ENCODE results near the gene GRK4. TPM values are rescaled to one million over a fixed set of nuclear protein-coding genes. Genes with fewer than 3 reads are reported as not detected.

GRK4 gene
- polyA plus RNA-seq, 1 of the 3 experiments (the other 2 are of a cell fraction) = 2.7 TPM

DNA sequence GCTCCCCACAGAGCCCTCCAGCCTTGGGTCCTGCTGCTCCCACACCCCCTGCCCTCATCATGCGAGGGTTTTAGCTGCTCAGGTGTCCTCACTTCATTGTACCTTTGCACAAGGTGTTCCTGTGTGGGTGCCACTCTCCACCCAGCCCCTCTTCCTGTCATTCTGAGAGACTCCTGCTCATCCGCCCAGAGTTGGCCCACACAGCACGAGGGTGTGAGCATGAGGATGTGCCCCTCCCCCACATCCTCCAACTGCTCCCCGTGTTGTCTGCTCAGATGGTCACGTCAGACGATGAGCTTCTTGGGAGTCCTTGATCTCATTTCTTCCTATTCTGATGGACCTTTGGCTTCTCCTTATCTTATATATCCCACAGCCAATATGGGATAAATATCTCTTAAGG, 57.8 kb downstream of the GRK4 start:
- POLR2A ChIA-PET = no interaction called here
- no peaks in the 10 kb centered on the region for H3K27me3 ChIP-seq (ENCODE audit: insufficient read depth)
- TF ChIP-seq TEAD4 (IDR thresholded peaks at IDR 0.05; ENCODE audit: borderline replicate concordance, insufficient read depth) (no peak), FOXJ3 (CRISPR knock-in tag; IDR thresholded peaks at IDR 0.05) (no peak), NFIC (IDR thresholded peaks at IDR 0.05; ENCODE audit: borderline replicate concordance) (no peak), NRF1 (IDR thresholded peaks at IDR 0.05; ENCODE audit: low read depth, low read length) (no peak), MAX (IDR thresholded peaks at IDR 0.05; ENCODE audit: low read depth) (no peak), GABPA (IDR thresholded peaks at IDR 0.05; ENCODE audit: low read depth) (no peak)

DNA sequence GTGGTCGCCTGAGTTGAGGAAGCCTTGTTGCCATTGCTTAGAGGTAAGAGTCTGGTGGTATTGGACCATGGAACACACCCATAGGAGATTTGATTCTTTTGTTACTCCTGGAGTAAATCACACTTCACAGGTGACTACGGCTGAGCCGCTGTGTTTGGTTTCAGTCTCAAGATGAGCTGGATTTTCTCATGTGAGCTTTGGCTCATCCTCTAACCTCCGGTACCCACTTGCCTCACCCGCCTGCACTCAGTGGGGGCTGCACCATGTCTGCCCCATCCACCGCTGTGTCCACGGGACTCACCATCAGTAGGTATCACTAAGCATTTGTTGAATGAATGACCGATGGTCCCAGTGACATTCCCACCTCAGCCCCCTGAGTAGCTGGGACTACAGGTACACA, 58.3 kb downstream of the GRK4 start:
- Histone ChIP-seq H3K36me3 (replicated peaks in 1 of 2; ENCODE audit: control insufficient read depth in 1 of 2, insufficient read depth in 2 of 2, low read length in 1 of 2) (no peaks in the 10 kb centered on the region), H4K20me1 (ENCODE audit: insufficient read depth) (no peaks in the 10 kb centered on the region), H3F3A (replicated peaks; ENCODE audit: insufficient read depth) (no peaks in the 10 kb centered on the region), H3K4me1 (ENCODE audit: control insufficient read depth in 1 of 2, insufficient read depth in 2 of 2, low read depth in 1 of 2, low read length in 1 of 2) (peaks cover 0 to 8% of the 10 kb centered on the region in 2 experiments; a peak in 1 of 4 replicates), H3K9me3 (no peaks in the 10 kb centered on the region), H3K4me2 (no peak overlapping the region), H3K27me3 (ENCODE audit: insufficient read depth) (no peaks in the 10 kb centered on the region), H3K27ac (ENCODE audit: low read depth in 2 of 2, low read length in 1 of 2) (no peak overlapping the region), H3K79me2 (ENCODE audit: insufficient read depth) (no peaks in the 10 kb centered on the region), H2AFZ (ENCODE audit: low read depth) (no peak overlapping the region), H3K9ac (no peak overlapping the region), H3K9me2 (no peaks in the 10 kb centered on the region), H3K4me3 (ENCODE audit: low read depth in 2 of 2, low read length in 1 of 2) (no peak overlapping the region)
- DNase-seq = no peak
- TF ChIP-seq GATA2 (CRISPR knock-in tag; IDR thresholded peaks at IDR 0.05) = no peak
- TF ChIP-seq RXRA (IDR thresholded peaks at IDR 0.05; ENCODE audit: borderline replicate concordance, low read depth) = no peak
- no peak for TF ChIP-seq FOSL2 (IDR thresholded peaks at IDR 0.05; ENCODE audit: borderline replicate concordance, low read depth)
- TF ChIP-seq RCOR1 (IDR thresholded peaks at IDR 0.05; ENCODE audit: low read length) = no peak
- TF ChIP-seq TEAD4 (IDR thresholded peaks at IDR 0.05; ENCODE audit: borderline replicate concordance, insufficient read depth) = no peak
- no peak for TF ChIP-seq USF1 (IDR thresholded peaks at IDR 0.05; ENCODE audit: borderline replicate concordance, low read depth)
- TF ChIP-seq YY1 (IDR thresholded peaks at IDR 0.05; ENCODE audit: low read depth) = no peak
- TF ChIP-seq TCF12 (IDR thresholded peaks at IDR 0.05) = no peak
- no peak for TF ChIP-seq RFX5 (IDR thresholded peaks at IDR 0.05; ENCODE audit: low read length)
- TF ChIP-seq FOXM1 (IDR thresholded peaks at IDR 0.05; ENCODE audit: low read depth) = no peak
- no peak for TF ChIP-seq POLR2AphosphoS5 (IDR thresholded peaks at IDR 0.05; ENCODE audit: low read depth, low read length)
- TF ChIP-seq USF2 (IDR thresholded peaks at IDR 0.05; ENCODE audit: borderline replicate concordance, low read depth, low read length) = no peak
- no peak for TF ChIP-seq ELF1 (IDR thresholded peaks at IDR 0.05)
- no peak for TF ChIP-seq RAD21 (IDR thresholded peaks at IDR 0.05; ENCODE audit: low read length)
- TF ChIP-seq IRF3 (IDR thresholded peaks at IDR 0.05; ENCODE audit: low read depth, low read length) = no peak
- 78% methylated on average over 8 of the region's 8 CpGs for WGBS (ENCODE audit: low lambda C conversion rate)
- POLR2A ChIA-PET = no interaction called here
- CTCF ChIA-PET = interaction anchor here (0.9 to 1.7 kb wide), 4 partner anchors 11 to 43 kb away, joined by 3 to 7 read pairs (median 4); no protein-coding TSS in a partner anchor

More for the DNA sequence above, 57.8 kb downstream of the GRK4 start:
- Histone ChIP-seq H3K9me3 (no peaks in the 10 kb centered on the region), H3K9ac (no peak overlapping the region), H2AFZ (ENCODE audit: low read depth) (no peak overlapping the region), H3K79me2 (ENCODE audit: insufficient read depth) (no peaks in the 10 kb centered on the region), H3K27ac (ENCODE audit: low read depth in 2 of 2, low read length in 1 of 2) (no peak overlapping the region), H3K9me2 (no peaks in the 10 kb centered on the region), H3K4me2 (no peak overlapping the region), H3K36me3 (replicated peaks in 1 of 2; ENCODE audit: control insufficient read depth in 1 of 2, insufficient read depth in 2 of 2, low read length in 1 of 2) (no peaks in the 10 kb centered on the region), H4K20me1 (ENCODE audit: insufficient read depth) (no peaks in the 10 kb centered on the region), H3K4me1 (ENCODE audit: control insufficient read depth in 1 of 2, insufficient read depth in 2 of 2, low read depth in 1 of 2, low read length in 1 of 2) (peaks cover 0 to 10% of the 10 kb centered on the region in 2 experiments; a peak in 1 of 4 replicates), H3F3A (replicated peaks; ENCODE audit: insufficient read depth) (no peaks in the 10 kb centered on the region), H3K4me3 (ENCODE audit: low read depth in 2 of 2, low read length in 1 of 2) (no peak overlapping the region)
- CTCF ChIA-PET = interaction anchor here (0.9 to 1.7 kb wide), 4 partner anchors 12 to 43 kb away, joined by 3 to 7 read pairs (median 4); no protein-coding TSS in a partner anchor
- DNase-seq = no peak
- WGBS (ENCODE audit: low lambda C conversion rate) = 82% methylated on average over 5 of the region's 6 CpGs
